OCI-LY7 (cell line): ENCODE data around the gene SAMD5.

Experiments
- CTCF ChIP-seq: fragments of 200-600 bp; sonication (generic); conservative IDR thresholded peaks from 2 replicates; pipeline ENCODE4 v1.5.1; 2014; ENCODE audit warnings: mild to moderate bottlenecking, antibody characterized with exemption, low read length, moderate library complexity, mixed read lengths
- EZH2phosphoT487 ChIP-seq: fragments of 200-600 bp; sonication (generic); IDR thresholded peaks from 2 replicates; pipeline ENCODE4 v1.6.1; 2018; ENCODE audit warnings: low read depth, borderline replicate concordance, mild to moderate bottlenecking, mixed run types, antibody characterized with exemption, low read length, moderate library complexity, mixed read lengths

- TF ChIP-seq CTCF = no peak
- TF ChIP-seq EZH2phosphoT487 = no peak
Observed at GRCh38 chr6:147547369-147547902, 38.9 kb downstream of the SAMD5 start.
